Stimulated activated CD8-positive, alpha-beta memory T cell treated with anti-CD3 and anti-CD28 coated beads, Interleukin-2, amount 100 ng/mL, for 48 hours (primary cell): ENCODE results near the gene DLG2.
"Not testable (repeated sequence)": the region's sequence is repeated elsewhere in the genome, so short reads cannot be mapped to it uniquely, and the experiment has no call there.

Experiments used
- DNase-seq, 2 donors: peaks; one replicate each; pipeline ENCODE4 v3.0.0-alpha.2; 2020; ENCODE audit warnings: low read depth in 2 of 2

The DLG2 gene

DNA sequence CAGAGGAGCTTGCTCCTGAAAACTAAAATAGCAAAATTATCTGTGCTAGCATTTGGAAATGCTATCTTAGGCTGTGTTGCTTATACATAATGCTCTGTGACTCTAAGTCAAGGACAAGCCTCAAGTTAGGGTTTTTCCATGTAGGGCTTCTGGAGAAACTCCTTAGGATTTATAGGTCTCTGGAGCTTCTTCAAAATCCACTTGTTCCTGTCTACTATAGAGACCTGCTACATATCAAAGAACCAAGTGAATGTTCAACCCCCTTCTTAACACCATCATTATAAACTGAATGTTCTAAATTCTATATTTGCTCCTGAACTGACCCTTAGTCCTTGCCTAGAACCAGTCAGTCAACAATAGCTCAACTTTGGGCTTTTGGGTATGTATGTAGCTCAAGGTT lies 1817.9 kb downstream of the DLG2 start:
- no peak for DNase-seq

DNA sequence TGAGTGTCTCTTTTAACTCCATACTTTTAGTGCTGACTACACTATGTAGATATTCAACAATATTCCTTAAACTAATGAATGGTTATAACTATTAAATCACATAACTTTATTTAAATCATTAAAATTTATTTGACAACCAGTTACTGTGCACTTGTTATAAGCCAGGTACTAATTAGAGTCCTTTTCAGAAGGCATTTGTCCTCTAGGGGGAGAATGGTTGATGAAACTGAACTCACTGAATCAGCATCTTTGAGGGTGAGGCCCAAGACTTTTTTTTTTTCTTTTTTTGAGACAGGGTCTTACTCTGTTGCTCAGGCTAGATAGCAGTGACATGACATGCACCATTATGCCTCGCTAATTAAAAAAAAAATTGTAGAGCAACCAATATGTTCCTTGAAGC lies 1825.3 kb downstream of the DLG2 start:
- no peak for DNase-seq

GRCh38 chr11:83793310-83793709 lies 1833.8 kb downstream of the DLG2 start:
- no peak for DNase-seq

GRCh38 chr11:83791557-83791956 lies 1835.6 kb downstream of the DLG2 start:
- no peak for DNase-seq

GRCh38 chr11:83785942-83786341 lies 1841.2 kb downstream of the DLG2 start:
- DNase-seq: no peak

DNA sequence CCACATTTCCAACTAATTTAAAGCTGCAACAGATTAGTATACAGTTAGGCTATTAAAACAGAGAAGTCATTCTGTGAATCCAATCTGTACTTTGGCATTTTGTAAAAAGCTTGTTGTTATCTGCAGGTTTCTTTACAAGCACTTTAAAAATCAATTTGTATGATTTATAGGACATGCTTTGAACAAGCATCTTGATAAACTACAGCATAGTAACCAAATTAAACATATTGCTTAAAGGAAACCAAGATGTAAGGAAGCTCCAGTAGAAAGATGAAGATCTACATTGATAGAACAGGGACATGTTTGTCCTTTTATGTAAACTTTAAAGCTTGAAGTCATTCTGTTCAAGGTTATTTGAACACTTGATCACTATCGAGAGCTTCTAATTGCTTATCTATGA lies 1842.7 kb downstream of the DLG2 start:
- DNase-seq: no peak

- no peak for DNase-seq
Measured at GRCh38 chr11:83782329-83782728, 1844.8 kb downstream of the DLG2 start.

- DNase-seq: no peak
Measured at GRCh38 chr11:83779876-83780275, 1847.3 kb downstream of the DLG2 start.

- no peak for DNase-seq
Measured at GRCh38 chr11:83778596-83778995, 1848.5 kb downstream of the DLG2 start.

- no peak for DNase-seq
Measured at GRCh38 chr11:83773950-83774880, 1852.9 kb downstream of the DLG2 start.

DNA sequence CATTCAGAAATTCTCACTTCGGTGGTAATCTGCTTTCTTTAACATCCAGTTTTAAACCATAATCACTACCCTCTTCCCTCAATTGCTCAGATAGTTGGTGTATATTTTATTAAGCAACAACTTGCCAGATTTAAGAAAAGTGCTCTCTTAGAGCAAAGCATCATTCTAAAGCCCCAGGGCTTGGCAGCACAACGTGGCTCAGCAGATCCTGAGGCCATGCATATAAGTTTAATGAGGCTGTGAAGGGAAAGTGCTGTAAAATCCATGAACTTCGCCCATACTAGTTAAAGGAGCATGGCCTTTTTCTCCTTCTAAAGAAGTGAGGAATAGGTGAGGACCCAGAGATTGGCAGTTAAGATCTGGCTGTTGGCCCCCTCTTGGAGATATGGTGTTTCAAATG lies 1858.7 kb downstream of the DLG2 start:
- DNase-seq: no peak

GRCh38 chr11:83766932-83767331 lies 1860.2 kb downstream of the DLG2 start:
- no peak for DNase-seq

DNA sequence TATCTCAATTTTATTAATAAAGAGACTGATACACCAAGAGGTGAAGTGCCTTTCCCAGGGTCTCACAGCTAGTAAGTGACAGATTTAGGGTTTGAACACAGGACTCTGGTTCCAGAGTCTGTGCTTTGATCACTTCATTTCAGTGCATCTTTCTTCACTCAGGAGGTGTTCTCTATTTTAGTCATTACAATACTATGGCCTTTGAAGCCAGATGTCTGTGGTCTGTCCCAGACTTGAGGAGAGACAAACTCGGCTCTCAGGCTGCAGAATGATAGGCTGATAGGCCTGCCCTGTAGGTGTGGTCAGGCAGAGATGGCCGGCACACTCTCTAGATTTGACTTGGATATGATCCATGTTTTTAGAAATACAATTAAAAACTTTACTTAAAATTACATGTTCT lies 1862.5 kb downstream of the DLG2 start:
- DNase-seq: no peak

- no peak for DNase-seq
Measured at GRCh38 chr11:83760932-83761331, 1866.2 kb downstream of the DLG2 start.

GRCh38 chr11:83759148-83759547 lies 1868.0 kb downstream of the DLG2 start:
- DNase-seq: no peak

DNA sequence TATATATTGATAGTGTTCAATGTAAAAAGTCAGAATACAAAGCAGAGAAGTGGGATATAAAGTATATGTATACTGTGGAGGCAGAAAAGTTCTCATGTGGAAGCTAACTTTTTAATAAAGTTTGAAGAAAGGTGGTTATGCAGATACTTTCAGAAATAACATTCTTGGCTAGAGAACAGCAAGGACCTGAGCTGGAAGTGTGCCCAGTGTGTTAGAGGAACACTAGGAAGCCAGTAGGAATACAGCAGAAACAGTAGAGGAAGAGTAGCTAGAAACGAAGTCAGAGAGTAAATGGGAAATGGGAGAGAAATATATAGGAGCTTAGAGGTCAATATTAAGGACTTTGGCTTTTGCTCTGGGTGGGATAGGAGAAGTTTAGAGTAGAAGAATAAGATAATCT lies 1876.1 kb downstream of the DLG2 start:
- no peak for DNase-seq

DNA sequence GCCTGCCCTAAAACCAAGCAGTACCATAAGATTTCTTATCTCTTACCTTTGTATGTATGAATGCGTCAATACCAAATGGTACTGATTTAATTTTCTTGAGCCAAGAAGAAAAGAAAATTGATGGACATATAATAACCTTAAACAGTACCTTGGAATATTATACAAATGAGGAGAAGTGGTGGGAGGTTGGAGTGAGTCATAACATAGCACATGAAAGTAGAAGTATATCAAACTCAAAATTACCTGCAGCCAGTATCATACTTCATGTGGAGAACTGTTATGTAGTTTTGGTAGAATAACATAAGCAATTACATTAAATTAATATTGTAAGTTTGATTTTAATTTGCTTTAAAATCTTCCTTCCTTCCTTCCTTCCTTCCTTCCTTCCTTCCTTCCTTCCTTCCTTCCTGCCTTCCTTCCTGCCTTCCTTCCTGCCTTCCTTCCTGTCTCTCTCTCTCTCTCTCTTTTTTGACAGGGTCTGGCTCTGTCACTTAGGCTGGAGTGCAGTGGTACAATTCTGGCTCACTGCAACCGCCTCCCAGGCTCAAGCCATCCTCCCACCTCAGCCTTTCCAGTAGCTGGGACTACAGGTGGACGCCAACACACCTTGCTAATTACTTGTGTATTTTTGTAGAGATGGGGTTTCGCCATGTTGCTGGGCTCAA lies 1880.1 kb downstream of the DLG2 start:
- no peak for DNase-seq

DNA sequence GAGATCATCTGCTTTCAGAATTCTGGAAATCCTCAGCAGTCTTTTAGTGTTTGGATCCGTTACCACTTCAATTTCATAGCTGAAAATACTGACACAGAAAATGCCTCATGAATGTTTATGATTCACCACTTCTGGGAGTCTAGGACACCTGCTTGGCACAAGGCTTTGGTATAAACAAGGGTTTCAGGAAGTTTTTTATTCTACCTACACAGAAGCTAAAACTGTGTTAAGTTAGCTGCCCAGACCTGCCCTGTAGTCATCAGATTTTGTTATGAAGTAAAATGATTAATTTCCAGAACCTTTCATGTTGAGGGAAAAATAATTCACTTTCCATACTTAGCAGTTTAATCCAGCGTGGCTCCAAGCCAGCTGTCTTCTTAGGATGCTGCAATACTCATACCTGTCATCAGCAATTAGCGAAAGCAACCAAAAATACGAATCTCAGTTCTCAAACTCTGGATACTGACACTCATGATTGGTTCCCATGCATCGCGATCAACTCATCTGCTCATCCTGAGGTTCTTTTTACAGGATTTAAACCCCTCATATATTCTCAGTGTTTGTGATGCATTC lies 1882.4 kb downstream of the DLG2 start:
- DNase-seq: no peak

GRCh38 chr11:83736684-83737083 lies 1890.5 kb downstream of the DLG2 start:
- no peak for DNase-seq

DNA sequence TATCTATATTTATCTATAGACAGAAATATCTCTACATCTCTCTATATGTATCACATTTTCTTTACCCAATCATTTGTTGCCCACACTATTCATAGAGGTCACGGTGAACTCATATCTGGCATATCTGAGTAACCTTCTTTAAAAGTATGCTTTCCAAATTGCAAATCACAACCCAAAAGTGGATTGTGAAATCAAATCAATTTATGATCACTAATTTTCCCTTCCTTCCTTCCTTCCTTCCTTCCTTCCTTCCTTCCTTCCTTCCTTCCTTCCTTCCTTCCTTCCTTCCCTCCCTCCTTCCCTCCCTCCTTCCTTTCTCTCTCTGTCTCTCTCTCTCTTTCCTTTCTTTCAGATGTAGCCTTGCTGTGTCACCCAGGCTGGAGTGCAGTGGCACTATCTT lies 1893.0 kb downstream of the DLG2 start:
- DNase-seq: no peak

DNA sequence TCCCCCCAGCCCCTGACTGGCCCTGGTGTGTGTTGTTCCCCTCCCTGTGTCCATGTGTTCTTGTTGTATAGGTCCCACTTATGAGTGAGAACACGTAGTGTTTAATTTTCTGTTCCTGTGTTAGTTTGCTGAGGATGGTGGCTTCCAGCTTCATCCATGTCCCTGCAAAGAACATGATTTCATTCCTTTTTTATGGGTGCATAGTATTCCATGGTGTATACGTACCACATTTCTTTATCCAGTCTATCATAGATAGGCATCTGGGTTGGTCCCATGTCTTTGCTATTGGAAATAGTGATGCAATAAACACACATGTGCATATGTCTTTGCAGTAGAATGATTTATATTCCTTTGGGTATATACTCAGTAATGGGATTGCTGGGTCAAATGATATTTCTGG lies 1895.9 kb downstream of the DLG2 start:
- DNase-seq: not testable (repeated sequence)

- no peak for DNase-seq
Measured at GRCh38 chr11:83728281-83728680, 1898.9 kb downstream of the DLG2 start.

- no peak for DNase-seq
Measured at GRCh38 chr11:83727251-83727650, 1899.9 kb downstream of the DLG2 start.
